GM19193 (cell line): Measurements from ENCODE around the gene UNK.
A peak's percentile ranks its signal among the peaks of the same experiment; 100 is the strongest.

ENCODE experiments used
- POLR2A ChIP-seq: IDR thresholded peaks from 4 replicates; pipeline ENCODE4 v1.6.1; 2011; ENCODE audit not compliant: insufficient read depth, insufficient read length; ENCODE audit errors: extremely low read depth

UNK gene

GRCh38 chr17:75850928-75851692 lies 66.5 kb downstream of the UNK start:
- TF ChIP-seq POLR2A: no peak

DNA sequence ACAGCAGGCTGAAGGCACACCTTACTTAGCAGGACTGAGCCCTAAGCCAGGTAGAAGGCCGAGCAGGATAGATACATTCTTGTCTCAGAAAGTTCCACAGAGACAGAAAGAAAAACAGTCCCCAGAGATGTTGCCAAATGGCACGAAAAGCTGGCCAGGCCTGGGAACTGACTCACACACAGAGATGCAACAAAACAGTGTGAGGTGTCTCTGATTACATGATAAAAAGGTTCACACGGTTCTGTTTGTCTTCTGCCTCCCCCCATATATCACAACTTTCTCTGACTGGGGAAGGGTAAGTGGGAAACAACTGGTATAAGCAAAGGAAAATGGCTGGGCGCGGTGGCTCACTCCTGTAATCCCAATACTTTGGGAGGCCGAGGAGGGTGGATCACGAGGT lies 68.8 kb downstream of the UNK start:
- no peak for TF ChIP-seq POLR2A

DNA sequence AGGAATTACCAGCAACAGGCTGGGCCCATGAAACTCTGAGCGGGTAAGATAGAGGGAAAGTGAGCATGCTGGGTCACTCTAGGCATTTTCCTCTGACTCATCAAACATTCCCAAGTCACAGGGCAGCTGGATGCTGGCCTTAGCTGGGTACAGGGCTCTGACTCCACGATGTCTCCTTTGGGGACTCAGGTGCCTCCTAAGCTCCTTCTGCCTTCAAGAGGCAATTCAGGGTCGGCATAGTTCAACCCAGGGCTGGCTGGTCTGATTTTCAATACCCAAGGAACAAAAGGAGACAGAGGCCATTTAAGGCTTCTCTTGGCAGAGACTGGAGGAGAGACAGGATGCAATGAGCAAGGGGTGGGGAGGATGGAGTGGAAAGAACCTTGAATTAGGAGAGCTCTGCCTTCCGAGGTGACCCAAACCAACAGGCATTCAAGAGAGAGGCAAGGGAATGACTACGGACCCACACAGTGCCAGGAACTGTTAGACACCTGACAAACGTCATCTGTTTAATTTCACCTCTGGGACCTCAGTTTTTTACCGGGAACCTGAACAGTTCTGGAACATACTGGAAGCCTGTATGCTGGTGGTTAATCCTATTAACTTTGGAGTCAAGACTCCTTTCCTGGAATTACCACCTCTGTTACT lies 69.6 kb downstream of the UNK start:
- TF ChIP-seq POLR2A: no peak

GRCh38 chr17:75854881-75855309 lies 70.3 kb downstream of the UNK start:
- no peak for TF ChIP-seq POLR2A

- peak; percentile 96 for TF ChIP-seq POLR2A
These were observed 70.9 kb downstream of the UNK start, which contains the start of gene WBP2 for GRCh38 chr17:75855310-75856061. TSS of gene WBP2 (minus strand) at chr17:75855335. CDS start at chr17:75855297, 38 bp downstream.

DNA sequence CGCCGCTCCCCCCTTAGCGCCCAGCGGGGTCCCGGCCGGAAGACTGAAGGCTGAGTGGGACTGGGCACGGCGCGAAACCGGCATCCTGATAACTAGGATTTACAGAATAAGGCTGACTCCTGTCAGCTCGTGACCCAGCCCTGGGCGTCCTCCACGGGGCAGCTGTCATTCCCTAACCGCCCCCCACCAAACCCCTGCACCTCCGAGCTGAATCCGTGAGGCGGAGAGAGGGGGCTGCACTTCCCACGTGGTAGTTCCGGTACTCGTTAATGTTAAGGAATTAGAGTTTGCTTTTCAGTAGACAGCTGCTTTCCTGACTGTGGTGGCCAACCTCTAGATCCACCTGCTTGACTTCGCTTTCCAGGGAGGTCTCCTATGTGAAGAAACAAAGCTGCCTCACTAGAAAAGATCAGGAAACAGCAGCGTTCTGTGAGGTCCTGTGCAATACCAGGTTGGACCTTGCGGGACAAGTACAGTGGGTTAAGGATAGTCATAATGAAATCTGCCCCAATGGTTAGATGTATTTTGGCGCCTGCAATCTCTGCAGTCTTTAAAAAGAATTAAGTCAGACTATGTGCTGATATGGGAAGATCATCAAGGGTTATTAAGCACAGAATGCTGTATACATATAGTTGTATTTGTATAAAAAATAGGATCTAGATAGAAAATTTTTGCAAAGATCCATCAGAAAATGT lies 71.6 kb downstream of the UNK start:
- TF ChIP-seq POLR2A: no peak

DNA sequence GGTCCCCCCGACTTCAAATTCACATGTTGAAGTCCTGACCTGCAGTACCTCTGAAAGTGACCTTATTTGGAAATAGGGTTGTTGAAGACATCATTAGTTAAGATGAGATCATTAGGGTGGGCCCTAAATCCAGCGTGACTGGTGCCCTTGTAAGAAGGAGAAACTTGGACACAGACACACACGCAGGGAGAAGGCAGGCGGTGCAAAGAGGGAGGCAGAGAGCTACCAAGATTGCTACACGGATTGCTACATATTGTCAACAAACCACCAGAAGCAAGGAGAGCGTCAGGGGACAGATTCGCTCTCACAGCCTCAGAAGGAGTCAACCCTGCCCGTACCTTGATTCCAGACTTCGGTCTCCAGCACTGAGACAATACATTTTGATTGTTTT lies 77.3 kb downstream of the UNK start:
- TF ChIP-seq POLR2A: no peak

- no peak for TF ChIP-seq POLR2A
These were observed 79.9 kb downstream of the UNK start for GRCh38 chr17:75864448-75864871.

DNA sequence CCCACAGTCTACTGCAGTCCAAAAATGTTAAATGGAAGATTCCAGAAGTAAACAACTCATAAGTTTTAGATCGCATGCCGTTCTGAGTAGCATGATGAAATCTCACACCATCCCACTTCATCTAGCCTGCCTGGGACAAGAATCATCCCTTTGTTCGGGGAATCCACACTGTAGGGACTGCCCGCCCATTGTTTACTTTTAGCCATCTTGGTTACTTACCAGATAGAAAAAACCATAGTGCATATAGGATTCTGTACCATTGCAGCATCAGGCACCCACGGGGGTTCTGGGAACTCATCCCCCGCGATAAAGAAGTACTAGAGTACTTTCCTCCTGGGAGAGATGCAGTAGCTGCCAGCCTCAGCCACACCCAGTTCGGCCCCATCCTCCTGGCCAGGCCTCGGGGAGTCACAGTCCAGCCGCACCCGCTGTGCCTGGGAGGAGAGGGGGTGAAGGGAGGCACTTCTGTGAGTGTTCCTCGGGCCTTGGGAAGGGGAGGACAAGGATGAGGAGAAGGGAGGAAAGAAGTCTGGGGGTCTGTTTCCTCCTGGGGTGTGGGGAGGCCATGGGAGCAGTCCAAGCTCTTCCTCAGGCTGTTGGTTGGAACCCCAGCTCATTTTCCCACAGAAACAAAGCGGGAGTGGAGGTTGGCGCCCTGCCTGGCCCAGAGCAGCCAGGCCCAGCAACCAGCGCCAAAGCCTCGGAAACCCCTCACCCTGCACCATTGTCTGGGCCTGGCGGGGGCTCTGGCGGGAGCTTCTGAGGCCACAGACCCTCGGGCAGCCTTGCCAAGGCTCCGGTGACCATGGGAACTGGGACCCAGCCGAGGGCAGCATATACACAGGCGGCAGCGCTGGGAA lies 84.9 kb downstream of the UNK start:
- TF ChIP-seq POLR2A: no peak

GRCh38 chr17:75872434-75873351 lies 88.1 kb downstream of the UNK start:
- TF ChIP-seq POLR2A: no peak

DNA sequence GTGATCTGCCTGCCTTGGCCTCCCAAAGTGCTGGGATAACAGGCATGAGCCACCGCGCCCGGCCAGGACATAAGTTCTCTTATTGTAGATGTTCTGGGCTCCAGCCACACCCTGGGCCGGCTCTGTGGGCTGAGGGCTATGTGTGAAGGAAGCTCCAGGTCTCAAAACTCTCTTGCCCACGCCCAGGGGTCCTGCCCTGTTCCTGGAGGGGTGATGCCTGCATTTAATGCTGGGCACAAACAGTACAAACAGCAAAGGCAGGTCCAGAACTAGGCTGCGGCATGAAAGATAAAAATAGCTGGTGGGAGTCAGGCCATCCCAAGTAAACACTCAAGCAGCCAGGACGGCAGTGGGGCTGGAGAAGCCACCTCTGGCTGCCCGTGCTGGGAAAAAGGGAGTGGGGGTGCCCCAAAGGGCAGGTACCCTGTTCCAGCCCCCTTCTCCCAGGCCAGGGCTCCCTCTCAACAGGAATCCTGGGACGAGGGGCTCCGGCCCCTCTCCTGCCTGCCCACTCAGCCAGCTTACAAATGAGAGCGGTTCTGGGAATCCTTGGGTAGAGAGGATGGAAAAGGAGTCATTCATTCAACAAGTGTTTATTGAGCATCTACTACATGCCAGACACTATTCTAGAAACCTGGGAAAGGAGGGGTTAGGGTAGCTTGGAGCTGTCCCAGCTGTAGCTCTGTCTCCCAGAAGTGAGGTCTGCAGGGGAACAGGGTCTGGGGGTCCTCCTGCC lies 89.1 kb downstream of the UNK start:
- no peak for TF ChIP-seq POLR2A
